Stomach (tissue), 4 donors: ENCODE data around the gene C5orf63.

Experiments used
- POLR2A ChIP-seq, 4 donors: fragments of 450-650 bp; IDR thresholded peaks; one replicate each; pipeline ENCODE4 v1.6.1; 2016; ENCODE audit warnings: antibody characterized with exemption in 4 of 4, control low read depth in 2 of 4, mild to moderate bottlenecking in 1 of 4, moderate library complexity in 1 of 4
- POLR2AphosphoS5 ChIP-seq, 3 donors: sonication (generic); formaldehyde crosslinking; IDR thresholded peaks; one replicate each; pipeline ENCODE4 v1.6.1; 2016; ENCODE audit warnings: antibody characterized with exemption in 3 of 3
- TF ChIP-seq, protein P1 (sequence below), 7 experiments: fragments of 450-650 bp in 4 of 7; fragments of 200-600 bp in 3 of 7; sonication (generic) in 3 of 7; IDR thresholded peaks; one replicate each; pipeline ENCODE4 v1.5.1; 2016 to 2019; ENCODE audit warnings: antibody characterized with exemption in 7 of 7, control low read depth in 2 of 7, mild to moderate bottlenecking in 1 of 7

DNA sequence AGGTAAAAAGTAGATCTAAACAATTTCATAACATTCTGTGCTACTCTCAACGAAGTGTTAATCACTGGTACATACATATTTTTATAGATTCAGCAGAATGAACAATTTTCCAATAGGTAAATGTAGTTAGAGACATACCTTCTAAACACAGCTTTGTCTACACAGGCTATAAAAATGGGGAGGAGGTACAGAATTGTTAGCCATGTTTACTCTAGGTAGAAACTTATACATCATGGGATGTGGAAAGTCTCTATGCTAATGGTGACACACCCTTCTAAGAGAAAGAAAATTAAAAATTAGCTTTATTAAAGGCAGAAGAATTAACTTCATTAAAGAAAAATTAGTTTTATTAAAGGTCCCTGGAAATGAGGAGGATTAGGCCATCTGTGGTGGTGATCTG is 11.8 kb downstream of the C5orf63 start:
- no peak for TF ChIP-seq POLR2AphosphoS5 (IDR thresholded peaks at IDR 0.05)
- TF ChIP-seq, protein P1, sequence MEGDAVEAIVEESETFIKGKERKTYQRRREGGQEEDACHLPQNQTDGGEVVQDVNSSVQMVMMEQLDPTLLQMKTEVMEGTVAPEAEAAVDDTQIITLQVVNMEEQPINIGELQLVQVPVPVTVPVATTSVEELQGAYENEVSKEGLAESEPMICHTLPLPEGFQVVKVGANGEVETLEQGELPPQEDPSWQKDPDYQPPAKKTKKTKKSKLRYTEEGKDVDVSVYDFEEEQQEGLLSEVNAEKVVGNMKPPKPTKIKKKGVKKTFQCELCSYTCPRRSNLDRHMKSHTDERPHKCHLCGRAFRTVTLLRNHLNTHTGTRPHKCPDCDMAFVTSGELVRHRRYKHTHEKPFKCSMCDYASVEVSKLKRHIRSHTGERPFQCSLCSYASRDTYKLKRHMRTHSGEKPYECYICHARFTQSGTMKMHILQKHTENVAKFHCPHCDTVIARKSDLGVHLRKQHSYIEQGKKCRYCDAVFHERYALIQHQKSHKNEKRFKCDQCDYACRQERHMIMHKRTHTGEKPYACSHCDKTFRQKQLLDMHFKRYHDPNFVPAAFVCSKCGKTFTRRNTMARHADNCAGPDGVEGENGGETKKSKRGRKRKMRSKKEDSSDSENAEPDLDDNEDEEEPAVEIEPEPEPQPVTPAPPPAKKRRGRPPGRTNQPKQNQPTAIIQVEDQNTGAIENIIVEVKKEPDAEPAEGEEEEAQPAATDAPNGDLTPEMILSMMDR (IDR thresholded peaks at IDR 0.05) = no peak
- no peak for TF ChIP-seq POLR2A (IDR thresholded peaks at IDR 0.05)
